Activated CD4-positive, alpha-beta T cell treated with anti-CD3 and anti-CD28 coated beads, Interleukin-10, Interleukin-2, amounts not matched to agents 100 ng/mL and 50 ng/mL, durations not matched to agents 16 hours and 8 hours (primary cell): ENCODE data around the gene GRID1.
"Not testable (repeated sequence)": the region's sequence is repeated elsewhere in the genome, so short reads cannot be mapped to it uniquely, and the experiment has no call there.

Experiments used
- DNase-seq: peaks from one replicate; pipeline ENCODE4 v3.0.0-alpha.2; 2020

Gene GRID1

DNA sequence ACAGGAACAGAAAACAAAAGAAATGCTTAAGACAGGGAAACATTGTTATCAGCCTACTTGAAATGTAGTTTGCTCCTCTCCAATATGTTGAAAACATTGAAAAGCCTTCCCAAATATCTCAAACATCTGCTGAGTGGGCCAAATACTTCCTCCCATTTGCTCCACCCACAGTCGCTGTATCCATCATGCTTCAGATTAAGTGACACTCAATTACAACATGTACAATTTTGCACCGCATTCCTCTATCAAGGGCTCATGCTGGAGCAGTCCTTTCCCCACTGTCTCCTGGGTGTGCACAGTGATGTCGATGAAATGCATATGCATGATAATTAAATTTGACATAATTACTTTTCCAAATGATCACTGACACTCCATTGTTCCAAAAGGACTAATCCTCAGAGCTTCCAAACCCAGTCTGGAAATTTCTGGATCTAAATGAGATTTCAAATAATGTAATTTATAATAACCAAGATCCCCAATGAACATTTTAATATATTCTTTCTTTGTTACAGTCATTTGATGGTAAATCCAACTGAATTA is 604.6 kb downstream of the GRID1 start:
- no peak for DNase-seq

DNA sequence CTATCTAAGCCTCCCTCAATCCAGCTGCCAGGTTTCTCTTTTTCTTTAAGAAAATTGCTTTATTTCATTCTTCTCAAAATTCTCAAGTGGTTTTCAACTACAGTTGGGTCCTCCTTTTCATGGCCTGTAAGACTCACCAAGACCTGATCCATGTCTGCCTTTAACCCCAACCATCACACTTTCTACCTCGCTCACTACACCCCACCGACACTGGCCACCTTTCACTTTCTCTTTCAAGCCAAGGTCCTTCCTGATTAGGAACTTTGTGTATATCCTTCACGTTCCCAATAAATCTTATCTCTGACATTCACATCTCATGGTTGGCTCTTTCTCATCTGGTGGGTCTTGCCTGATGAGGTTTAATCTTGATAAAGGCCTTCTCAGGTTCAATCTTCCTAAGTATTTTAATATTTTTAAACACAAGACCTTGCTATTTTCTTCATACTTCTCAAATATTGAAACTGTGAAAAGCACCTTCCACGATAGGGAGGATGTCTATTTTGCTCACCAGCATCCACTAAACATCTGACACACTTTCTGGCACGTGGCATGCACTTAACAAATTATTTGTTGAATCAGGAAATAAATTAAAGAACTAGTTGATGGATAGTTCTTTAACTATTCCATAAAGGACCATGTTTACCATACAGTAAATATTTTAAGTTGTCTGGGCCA is 624.8 kb downstream of the GRID1 start:
- DNase-seq = no peak

DNA sequence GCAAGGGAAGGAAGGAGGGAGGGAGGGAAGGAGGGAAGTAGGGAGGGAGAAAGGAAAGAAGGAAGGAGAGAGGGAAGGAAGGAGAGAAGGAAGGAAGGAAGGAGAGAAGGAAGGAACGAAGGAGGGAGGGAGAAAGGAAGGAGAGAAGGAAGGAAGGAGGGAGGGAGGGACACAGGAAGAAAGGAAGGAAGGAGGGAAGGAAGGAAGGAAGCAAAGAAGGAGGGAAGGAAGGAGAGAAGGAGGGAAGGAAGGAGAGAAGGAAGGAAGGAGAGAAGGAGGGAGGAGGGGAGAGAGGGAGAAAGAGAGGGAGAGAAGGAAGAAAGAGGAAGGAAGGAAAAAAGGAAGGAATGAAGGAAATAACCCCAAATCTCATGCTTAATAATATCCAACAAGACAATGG is 630.6 kb downstream of the GRID1 start:
- no peak for DNase-seq

DNA sequence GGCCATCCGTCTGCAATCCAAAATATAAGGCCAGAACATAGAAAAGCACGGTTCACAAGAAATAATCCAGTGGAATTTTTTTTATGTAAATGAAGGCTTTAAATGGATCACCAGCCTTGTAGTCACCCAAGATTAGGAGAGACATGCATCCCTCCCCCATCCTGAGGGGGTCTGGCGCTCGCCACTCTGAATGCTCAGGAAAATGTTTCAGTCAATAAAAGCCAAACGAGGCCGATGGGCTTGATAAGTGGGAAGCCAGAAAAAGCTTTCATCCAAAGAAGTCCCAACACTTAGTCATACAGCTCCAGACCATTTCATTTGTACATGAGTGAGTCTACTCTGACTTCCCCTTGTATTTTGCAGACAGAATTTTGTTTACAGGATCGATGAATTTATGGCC is 631.8 kb downstream of the GRID1 start:
- DNase-seq = no peak

DNA sequence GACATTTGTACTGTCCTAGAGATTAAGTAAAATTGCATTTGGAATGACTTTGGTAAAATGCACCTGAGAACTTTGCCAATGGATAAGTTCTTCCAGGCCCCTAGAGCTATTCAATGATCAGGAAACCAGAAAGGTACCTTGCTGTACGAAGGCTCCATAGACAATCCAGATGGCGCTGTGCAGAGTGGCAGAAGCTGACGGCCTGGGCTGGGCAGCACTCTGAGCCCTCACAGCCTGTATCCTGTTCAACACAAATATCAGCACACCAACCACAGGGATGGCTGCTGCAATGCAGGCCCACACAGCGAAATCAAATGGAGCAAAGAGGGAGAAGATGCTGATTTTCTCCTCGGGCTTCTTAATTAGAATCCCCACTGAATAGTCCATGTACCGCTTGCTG is 642.4 kb downstream of the GRID1 start:
- no peak for DNase-seq

DNA sequence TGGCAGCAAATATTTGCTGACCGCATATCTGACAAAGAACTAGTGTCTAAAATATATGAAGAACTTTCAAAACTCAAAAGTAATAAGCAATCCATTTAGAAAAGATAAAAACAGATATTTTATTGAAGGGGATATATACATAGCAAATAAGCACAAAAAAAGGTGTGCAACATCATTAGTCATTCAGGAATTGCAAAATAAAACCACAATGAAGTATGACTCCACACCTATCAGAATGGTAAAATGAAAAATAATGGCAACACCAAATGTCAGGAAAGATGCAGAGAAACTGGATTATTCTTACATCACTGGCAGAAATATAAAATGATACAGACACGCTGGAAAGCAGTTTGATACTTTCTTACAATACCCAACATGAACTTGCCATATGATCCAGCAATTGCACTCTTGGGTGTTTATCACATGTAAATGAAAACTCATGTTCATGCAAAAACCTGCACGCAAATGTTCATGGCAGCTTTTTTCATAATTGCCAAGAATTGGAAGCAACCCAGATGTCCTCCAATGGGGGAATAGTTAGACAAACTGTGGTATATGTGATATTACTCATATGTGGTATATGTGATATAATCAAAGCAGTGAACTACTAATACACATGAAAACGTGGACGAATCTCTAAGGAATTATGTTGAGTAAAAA is 645.5 kb downstream of the GRID1 start:
- no peak for DNase-seq

DNA sequence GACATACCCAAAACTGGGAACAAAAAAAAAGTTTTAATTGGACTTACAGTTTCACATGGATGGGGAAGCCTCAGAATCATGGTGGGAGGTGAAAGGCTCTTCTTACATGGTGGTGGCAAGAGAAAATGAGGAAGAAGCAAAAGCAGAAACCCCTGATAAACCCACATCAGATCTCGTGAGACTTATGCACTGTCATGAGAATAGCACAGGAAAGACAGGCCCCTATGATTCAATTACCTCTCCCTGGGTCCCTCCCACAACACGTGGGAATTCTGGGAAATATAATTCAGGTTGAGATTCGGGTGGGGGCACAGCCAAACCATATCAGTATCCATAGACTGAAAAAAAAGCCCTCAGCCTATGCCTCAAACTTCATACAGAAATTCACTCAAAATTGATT is 647.2 kb downstream of the GRID1 start:
- DNase-seq = no peak

DNA sequence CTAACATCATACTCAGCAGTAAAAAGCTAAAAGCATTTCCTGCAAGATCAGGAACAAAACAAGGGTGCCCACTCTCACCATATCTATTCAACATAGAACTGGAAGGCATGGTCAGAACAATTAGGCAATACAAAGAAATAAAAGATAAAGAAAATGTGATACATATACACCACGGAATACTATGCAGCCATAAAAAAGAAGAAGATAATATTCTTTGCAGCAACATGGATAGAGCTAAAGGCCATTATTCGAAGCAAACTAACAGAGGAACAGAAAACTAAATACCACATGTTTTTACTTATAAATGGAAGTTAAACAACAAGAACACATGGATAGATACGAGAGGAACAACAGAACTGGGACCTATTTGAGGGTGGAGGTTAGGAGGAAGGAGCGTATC is 652.7 kb downstream of the GRID1 start:
- DNase-seq = no peak

DNA sequence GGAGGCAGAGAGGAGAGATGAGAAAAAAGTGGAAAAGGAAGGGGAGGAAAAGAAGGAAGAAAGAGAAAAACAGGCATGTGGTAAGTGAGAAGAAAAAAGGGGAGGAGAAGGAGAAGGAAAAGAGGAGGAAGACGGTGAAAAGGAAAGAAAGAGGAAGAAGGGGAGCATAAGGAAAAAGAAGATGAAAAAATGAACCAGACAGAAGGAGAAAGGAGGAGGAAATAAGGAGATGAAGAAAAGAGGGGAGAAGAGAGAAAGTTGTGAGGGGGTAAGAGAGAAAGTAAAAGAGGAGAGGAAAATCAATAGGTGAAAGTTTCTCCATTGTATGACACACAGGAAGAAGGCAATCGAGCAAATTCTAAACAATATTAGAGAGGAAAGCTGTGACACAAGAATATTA is 663.8 kb downstream of the GRID1 start:
- DNase-seq = no peak

DNA sequence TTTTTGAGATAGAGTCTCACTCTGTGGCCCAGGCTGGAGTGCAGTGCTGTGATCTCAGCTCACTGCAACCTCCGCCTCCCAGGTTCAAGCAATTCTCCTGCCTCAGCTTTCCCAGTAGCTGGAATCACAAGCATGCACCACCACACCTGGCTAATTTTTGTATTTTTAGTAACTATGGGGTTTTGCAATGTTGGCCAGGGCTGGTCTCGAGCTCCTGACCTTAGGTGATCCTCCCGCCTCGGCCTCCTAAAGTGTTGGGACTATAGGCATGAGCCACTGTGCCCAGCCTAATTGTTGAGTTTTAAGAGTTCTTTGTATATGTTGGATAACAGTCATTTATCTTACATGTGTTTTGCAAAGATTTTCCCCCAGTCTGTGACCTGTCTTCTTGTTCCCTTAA is 667.5 kb downstream of the GRID1 start:
- not testable (repeated sequence) for DNase-seq

DNA sequence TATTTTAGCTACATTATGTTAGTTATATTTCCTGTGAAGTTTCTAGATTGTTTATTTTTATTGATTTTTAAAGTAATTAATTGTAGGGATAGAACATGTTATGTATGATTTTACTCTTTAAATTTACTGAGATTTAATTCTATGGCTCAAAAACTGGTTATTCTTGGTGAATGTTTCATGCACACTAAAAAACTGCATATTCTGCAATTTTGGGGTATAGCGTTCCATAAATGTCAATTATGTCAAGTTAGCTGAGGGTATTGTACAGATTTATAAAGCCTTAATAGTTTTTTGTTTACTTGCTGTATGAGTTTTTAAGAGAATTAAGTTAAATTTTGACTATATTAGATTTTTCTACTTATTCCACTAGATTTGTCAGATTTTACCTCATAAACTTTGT is 669.7 kb downstream of the GRID1 start:
- DNase-seq = no peak

DNA sequence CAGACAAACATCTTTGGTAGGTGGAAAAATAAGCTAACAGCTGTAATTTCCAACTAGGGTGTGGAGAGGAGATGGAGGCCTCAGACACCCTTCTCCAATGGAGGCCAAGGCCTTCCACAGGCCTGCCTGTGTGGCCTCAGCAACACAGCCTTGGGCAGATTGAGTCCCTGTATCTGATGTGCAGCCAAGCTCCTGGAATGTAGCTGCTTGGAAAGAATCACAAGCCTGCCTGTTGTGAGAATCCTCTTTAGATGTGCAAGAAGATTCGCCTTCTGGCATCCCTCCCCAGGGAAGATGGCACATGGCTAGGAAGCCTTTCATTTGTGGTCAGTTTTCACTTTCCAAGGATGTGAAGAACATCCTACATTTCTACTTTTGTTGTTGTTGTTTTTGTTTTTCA is 684.0 kb downstream of the GRID1 start:
- DNase-seq = no peak

DNA sequence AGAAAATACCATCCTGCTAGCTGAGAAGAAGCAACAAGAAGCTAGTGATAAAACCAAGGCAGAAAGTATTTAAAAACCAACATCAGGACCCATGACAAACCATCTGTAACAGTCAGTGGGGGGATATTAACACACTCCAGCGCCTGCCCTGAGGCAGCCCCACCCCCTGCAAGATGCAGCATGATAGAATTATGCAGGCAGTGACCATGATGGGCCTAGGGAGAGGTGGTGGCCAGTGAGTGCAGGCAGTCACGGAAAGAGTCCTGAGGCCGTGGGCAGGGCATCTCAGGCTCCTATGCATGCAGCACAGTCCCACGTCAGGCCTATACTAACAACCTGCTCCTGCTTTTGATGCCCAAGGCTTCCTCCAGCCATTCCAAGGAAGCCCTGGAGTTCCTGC is 686.9 kb downstream of the GRID1 start:
- no peak for DNase-seq

DNA sequence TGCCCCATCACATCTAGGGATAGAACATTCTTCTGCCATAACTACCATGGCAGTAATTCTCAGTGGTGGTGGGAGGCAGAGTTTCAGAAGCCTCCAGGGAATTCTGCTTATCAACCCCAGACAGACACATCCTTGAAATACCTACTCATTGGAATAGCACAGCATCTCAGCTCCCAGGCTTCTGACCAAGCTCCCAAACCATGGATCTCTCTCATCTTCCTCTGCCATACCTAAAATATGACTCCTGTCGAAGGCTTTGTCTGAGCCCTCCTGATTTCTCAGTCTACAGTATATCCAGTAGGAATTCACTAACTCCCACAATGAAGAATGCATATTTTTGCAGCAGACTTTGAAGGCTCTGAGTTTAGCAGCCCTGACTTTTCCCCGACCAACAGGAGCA is 687.5 kb downstream of the GRID1 start:
- DNase-seq = no peak

DNA sequence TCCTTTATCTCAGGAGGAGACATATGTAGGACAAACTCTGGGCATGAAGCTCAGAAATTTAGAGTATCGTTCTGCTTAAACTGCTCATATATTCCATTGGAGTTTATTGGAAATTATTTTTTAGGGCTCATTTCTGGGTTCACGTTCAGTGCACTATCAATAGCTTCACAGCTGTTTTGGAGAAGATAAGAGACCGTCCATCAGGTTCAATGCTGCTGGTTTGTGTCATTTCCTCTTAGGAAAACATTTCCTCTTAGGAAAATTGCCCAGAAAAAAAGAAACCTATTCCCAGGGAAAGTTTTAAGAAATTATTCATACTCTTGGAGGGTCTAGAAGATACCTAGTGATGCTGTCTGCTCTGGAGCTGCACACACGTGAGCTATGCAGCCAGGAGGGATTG is 691.7 kb downstream of the GRID1 start:
- no peak for DNase-seq

DNA sequence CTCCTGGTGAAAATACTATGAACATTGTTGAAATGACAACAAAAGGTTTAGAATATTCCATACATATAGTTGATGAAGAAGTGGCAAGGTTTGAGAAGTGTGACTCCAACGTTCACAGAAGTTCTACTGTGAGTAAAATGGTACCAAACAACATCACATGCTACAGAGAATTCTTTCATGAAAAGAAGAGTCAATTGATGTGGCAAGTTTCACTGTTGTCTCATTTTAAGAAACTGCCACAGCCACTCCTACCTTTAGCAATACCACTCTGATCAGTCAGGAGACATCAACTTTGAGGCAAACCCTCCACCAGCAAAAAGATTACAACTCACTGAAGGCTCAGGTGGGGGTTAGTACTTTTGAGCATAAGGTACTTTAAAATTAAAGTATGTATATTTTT is 693.3 kb downstream of the GRID1 start:
- DNase-seq = peak; percentile 81

DNA sequence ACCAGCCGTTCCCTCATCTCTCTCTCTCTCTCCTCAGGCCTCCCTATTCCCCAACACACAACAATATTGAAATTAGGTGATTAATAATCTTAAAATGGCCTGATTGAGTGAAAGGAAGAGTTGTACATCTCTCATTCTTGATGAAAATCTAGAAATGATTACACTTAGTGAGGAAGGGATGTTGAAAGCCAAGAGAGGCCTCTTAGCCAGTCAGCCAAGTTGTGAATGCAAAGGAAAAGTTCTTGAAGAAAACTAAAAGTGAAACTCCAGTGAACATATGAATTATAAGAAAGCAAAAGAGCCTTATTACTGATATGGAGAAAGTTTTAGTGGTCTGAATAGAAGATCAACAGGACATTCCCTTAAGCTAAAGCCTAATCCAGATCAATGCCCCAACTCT is 695.1 kb downstream of the GRID1 start:
- peak; percentile 79 for DNase-seq

DNA sequence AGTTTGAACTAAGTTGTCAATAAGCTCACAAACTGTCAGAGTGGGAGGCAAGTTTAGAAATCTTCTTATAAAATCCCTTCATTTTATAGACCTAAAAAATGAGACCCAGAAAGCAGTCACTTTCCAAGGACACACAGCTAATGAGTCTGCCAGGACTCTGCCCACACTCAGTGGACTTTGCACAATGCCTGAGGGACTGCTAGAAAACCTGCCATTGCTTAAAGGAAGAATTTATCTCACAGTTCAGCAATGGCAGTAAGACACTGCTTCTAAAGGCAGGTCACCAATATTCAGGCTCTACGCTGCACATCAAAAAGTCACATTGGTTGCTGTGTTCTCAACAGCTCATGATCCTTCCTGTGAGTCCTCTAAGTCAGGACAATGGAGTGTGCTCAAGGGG is 698.1 kb downstream of the GRID1 start:
- DNase-seq = no peak

DNA sequence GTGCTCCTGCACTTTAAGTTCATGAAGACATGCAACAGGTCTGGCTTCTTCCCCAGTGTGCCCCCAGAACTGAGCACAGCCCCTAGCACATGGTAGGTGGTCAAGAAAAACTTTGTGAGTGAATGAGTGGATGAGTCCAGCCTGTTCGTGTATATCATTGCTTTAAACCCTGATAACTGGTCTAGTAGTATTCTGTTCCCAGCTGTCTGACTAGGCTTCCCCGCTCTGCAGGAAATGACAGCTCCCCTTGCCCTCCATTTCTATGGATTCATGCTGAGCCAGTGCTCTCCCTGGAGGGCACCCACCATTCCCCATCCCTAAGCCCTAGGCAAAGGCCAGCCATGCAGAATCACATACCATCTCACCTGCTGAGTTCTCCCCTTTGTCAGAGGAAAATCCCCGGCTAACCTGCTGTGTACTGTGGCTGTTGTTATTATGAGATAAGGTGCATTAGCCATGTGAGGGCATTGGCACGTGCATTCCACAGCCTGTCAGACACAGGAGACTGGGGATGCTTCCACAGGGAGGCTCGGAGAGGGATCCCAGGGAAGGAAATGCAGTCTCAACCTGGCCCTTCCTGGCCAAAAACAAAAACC is 698.9 kb downstream of the GRID1 start:
- DNase-seq = no peak

DNA sequence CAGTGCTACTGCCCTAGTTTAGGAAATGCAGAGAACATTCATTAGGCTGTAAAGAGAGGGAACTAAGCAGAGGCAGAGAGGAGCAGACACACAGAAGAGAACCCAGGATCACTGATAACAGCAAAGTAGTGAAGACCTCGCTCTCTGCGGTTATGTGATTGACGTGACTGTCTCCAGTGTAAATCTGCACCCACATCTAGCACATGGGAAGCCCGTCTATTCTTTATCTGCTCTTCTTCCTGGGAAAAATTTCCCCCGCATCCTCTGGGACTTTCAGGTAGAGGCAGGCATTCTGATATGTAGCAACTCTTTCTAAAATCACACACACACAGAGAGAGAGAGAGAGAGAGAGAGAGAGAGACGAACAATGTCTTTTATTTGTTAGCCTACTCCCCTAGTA is 699.6 kb downstream of the GRID1 start:
- no peak for DNase-seq

DNA sequence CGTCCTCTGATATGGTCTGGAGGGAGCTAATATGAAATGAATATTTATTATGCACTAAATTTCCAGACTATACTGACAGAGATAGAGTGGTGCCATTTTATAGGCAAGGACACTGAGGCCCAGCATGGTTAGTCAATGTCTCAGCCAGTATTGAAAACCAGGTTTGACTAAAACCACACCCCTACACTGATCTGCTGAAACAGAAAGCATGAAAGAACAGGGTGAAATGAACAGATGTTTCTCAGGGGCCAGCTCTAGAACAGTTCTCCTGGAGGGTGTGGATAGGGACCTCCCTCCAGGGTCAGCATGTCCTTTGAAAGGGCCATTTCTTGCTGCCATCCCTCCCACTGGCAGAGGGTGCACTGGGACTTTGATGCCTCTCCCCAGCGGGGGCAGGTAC is 700.5 kb downstream of the GRID1 start:
- DNase-seq = peak; percentile 38

DNA sequence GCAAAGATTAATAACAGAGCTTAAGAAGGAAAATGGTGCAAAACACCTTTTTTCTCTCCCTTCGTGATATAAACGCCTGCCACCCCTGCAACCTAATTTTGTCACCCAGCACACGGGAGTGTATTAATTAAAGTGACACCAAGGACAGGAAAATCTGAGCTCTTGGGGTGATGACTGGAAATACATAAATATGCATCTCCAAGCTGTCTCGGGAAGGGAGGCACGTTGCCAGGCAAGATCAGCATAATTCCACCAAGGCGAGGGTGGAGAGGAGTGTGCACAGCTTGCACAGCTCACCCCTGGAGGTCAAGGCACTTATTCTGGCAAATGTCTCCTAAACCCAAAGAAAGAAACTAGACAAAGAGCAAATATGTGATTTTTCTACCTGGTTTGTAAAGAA is 700.9 kb downstream of the GRID1 start:
- no peak for DNase-seq

DNA sequence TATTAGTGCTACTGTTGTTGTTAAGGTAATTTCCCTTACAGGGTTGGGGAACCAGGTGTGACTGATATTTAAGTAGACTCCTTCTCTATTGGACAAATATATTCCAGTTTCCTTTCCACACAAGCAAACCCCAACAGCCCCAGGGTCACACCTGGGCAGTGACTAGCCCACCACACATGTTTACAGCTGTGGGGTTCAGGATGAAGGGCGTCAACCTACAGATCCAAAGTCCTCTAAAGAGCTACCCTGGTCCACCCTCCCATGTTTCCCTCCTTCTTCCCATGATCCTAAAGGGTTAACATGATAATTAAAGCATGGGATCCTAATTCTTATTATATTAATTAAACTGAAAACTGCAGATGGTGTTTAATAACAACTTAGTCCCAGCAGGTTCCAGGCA is 701.5 kb downstream of the GRID1 start:
- DNase-seq = no peak

DNA sequence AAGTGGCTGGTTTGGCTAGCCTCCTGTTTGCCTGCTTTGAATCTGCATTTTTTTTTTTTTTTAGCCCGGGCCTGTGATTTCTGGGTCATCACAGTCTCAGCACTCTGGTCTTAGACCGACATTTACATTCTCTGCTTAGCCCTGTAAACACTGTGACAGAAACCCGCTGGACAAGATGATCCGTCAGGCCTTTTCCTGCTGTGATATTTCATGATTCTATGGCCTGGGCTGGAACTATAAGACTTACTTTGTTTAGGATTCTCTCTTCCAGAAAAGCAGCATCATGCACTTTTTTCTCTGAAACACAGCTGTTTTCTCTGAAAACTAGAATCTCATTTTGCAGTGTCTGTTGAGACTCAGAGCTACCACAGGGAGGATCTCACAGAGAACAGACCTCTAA is 705.5 kb downstream of the GRID1 start:
- DNase-seq = no peak

DNA sequence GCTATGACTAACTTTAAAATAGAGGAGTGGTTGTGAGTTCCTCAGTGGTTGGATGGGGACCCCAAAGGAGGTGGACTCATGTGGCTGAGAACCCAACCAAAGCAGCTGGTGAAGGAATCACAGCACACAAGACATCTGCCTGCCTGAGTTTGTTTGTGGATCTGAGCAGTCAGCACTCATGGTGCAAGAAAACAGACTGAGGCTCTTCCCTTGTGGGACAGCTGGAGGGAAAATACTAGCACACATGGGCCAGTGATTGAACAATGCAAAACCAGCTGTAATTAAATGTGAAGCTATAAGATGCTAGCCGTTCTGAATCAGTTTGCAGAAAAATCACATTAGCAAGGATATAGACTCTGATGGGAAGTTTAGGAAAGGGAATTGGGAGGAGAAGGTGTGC is 707.3 kb downstream of the GRID1 start:
- no peak for DNase-seq
